GM21447 (cell line): Measurements from ENCODE around the gene LCE1F.

Source experiments
- ATAC-seq: cut with Tn5 transposase; IDR thresholded peaks from one replicate; pipeline ENCODE4 v1.9.1; 2021; ENCODE audit not compliant: unreplicated experiment

The LCE1F gene

DNA sequence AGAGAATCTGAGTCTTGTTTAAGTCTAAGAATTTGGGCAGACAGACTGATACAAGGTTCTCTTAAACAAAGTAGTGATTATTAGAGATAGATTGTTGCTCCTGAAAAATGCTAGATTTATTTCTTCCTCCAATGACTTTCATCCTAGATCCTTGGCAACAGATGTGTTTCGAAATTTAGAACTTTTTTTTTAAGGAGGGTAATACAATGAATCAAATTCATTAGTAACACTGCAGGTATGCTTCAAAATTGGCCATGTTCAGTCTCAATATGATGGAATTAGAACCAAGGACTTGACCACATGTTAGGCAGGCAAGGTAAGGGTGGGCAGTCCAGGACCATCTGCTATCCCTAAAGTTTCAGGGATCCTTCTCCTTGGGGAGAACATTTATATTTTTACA is 4.5 kb upstream of the LCE1F start:
- no peak for ATAC-seq

DNA sequence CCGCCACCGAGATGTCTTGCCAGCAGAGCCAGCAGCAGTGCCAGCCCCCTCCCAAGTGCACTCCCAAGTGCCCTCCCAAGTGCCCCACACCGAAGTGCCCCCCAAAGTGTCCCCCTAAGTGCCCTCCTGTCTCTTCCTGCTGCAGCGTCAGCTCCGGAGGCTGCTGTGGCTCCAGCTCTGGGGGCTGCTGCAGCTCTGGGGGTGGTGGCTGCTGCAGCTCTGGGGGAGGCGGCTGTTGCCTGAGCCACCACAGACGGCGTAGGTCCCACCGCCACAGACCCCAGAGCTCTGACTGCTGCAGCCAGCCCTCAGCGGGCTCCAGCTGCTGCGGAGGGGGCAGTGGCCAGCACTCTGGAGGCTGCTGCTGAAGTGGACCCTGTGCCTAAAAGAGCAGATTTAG is 1.4 kb downstream of the LCE1F start:
- ATAC-seq: no peak

DNA sequence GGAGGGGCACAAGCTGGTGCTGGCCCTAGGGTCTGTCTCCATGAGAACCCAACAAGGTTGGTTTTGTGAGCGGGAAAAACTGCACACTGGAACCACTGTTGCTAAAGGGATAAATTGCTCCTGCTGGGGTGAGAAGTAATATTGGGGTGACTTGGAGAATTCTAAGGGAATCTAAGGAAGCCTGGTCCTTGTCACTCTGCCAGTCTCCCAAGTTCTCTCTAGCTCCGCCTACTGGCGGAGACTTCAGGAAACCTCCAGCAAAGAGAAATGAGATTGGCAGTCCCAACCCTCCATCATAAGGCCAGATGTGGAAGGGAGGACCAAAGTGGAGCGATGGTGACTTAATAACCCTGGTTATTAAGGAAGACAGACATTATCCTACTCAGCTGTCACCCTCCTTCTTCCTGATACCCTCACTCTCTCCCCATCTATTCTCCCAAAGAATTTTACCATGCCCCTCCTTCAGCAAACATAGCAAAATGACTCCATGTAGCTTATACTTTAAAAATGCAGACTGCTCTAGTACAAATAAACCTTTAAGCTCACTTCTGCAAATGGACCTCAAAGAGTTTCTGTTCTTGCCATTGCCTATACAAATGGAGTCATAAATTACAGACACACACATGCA is 2.7 kb downstream of the LCE1F start:
- no peak for ATAC-seq

DNA sequence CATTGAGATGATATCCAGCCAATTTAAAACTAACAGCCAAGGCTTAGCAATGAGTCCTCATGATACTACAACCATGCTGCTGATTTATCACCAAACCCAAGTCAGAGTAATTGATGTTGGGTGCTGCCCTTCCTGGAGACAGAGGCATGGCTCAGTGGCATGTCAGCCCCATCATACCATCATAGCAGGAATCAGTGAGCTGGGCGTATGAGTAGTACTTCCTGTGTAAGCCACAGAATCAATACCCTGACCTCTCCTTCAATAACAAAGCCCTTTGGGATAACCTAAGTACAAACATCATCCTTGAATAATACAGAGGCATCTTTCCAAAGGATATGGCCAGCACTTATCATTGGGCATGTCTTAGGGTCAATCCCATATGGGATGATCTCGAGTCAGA is 8.2 kb downstream of the LCE1F start:
- no peak for ATAC-seq

DNA sequence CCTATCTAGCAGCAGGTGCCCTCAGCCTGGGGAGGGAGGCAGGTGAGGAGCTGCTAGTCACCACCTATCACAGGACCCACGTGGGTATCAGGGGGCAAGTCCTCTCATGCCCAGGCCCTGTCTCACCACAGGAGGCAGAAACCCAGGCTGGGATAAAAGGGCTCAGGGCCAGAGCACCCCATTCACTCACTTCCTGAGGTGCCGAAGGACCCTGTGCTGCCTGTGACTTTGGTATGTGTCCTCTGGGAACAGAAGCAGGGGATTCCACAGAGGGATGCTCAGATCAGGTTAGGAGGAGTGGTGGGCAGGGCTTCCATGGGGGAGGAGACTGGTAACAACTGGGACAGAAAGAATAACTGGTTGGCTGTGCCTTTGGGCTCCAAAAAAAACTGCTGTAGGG is 11.1 kb downstream of the LCE1F start, which contains the start of gene LCE1E:
TSS of gene LCE1E (plus strand) at position 181 of the 400 bp plus-strand sequence. CDS start 1,043 bp downstream, outside the sequence.
- ATAC-seq: no peak

DNA sequence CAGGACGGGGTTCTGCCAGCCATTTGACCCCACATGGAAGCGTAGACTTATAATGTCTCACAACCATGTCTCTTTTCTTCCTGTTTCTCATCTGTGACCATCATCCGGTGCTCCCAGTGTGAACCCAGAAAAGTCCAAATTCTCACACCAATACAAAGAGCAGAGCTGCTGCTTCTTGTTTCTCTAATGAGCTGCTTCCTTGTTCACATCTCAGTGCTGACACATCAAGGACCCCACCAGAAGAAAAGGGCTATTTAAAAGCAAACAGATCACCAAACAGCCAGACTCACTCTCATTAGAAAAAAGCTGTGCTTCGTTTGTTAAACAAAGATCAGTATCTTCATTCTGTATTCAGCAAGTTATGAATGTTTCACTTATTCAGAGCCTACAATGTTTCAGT is 20.7 kb downstream of the LCE1F start:
- no peak for ATAC-seq

DNA sequence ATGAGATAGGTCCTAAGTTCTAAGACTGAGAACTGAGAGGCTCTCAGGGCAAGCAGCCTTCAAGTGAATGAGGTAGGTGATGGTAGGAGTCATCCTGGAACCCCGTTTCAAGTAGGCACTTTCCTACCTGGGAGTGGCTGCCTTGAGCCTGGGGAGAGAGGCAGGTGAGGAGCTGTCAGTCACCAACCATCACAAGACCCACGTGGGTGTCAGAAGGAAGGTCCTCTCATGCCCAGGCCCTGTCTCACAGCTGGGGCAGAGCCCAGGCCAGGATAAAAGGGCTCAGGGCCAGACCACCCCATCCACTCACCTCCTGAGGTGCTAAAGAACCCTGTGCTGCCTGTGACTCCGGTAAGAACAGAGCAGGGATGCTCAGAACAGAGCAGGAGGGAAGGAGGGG is 21.5 kb downstream of the LCE1F start, which contains the start of gene LCE1D:
TSS of gene LCE1D (plus strand) at position 301 of the 400 bp plus-strand sequence. CDS start 1,074 bp downstream, outside the sequence.
- ATAC-seq: no peak

DNA sequence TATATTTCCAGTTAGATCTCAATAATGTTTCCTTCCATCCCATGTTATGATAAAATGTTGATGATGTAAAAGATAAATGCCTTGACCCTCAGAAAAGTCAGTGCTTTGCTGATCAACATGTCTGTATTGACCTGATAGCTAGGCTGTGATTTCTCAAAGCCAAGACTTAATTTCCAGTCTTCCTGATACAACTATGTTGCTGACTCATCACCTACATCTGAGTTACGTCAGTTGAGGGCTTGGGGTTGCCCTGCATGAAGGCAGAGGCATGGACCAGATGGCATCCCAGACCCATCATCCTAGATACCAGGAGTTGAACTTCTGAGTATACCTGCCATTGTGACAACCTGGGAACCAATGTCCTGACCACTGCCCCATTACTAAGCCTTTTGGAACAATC is 26.4 kb downstream of the LCE1F start:
- ATAC-seq: no peak

DNA sequence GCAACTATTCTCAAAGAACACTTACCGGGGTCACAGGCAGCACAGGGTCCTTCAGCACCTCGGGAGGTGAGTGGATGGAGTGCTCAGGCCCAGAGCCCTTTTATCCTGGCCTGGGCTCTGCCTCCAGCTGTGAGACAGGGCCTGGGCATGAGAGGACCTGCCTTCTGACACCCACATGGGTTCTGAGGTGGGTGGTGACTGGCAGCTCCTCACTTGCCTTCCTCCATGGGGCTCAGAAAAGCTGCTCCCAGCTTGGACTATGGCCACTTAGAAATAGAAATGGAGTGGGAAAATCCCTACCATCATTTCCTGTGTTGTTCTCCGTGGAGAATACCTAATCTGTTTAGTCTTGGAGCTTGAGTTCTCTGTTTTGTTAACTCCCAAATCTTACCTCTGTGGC is 31.6 kb downstream of the LCE1F start, which contains the start of gene LCE1C:
TSS of gene LCE1C (minus strand) at position 76 of the 400 bp plus-strand sequence. CDS start 1,173 bp downstream, outside the sequence.
- no peak for ATAC-seq

DNA sequence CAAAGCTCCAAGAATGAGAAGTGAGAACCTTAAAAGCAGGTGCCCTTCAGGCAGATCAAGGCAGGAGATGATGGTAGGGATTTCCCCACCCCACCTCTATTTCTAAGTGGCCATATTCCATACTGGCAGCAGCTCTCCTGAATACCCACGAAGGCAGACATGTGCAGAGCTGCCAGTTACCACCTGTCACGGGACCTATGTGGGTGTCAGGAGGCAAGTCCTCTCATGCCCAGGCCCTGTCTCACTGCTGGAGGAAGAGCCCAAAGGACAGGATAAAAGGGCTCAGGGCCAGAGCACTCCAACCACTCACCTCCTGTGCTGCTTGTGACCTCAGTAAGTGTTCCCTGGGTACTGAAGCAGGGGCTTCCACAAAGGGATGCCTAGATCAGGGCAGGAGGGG is 36.1 kb downstream of the LCE1F start:
- ATAC-seq: no peak

DNA sequence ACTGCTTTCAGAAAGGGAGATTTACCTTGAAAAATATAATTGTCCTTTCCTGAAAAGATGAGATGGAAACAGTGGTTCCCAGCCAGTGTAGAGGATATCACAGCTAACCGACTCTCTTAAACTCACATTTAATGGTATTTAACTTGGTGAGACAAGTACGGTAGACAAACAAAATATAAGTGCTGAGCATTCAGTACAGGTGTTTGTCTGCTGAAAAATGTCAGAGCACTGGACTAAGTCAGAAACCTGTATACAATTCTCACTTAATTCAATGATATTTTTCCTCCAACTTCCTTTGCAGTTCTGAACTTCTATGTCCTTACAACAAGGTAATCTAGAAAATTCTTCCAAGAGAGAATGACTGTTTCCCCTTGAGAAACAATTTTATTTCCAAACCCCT is 36.7 kb downstream of the LCE1F start, which contains the start of gene LCE1B:
TSS of gene LCE1B (plus strand) at position 301 of the 400 bp plus-strand sequence. CDS start 476 bp downstream, outside the sequence.
- ATAC-seq: no peak

DNA sequence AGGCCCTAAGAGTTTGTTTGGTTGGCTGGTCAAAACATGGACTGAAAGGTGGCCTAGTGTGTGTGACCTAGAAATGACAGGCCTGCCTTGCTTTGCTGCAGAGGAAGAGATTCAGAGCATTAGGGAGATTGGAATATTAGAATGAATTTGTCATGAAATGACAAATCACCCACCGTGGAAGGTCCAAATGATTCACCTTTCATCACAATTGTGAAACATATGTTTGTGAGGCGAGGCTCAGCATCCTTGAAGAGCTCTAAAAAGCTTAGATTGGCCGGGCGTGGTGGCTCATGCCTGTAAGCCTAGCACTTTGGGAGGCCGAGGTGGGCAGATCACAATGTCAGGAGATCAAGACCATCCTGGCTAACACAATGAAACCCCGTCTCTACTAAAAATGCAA is 42.4 kb downstream of the LCE1F start:
- ATAC-seq: no peak

DNA sequence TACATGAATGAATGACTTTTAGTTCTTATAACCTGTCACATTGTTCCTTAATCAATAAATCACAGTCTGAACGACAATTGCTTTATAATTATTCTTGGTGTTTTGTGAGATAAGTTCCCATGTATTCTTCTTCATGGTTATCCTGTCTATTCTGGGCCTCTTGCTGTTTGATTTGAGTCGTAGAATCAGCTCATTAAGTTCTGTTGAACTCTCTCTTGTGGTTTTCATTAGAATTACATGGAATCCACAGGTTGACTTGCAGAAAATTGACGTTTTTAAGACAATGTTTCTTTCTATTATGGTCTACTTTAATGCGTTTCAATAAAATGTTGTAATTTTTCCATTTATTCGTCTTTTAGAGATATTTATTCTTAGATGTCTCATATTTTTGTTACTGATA is 48.4 kb downstream of the LCE1F start:
- no peak for ATAC-seq

DNA sequence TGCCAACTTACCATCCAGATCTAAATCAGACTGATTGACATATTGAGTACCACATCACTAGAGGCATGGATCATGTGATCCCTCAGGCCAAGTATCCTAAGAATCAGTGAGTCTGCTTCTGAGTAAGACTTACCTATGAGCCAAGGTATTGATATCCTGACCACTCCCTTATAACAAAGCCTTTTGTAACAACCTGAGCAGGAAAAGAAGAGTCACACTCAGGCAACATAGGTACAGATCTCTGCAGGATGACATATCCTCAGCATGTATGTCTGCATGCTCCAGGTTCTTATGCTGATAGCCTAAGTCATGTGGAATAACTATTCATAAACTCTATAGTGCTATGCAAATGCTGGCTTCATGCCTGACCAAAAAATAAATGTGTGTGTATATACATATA is 50.0 kb downstream of the LCE1F start:
- no peak for ATAC-seq
